ENCODE data around the gene PFN4. TPM values are rescaled to one million over a fixed set of nuclear protein-coding genes. Genes with fewer than 3 reads are reported as not detected.

The PFN4 gene
- total and polyA plus RNA-seq, 9 of the 15 experiments (the other 6 are each of a cell fraction or from before 2014, with no cell fraction given): 0.07 to 0.54 (median 0.31) TPM; not detected in 2

GRCh38 chr2:24084386-24085199, 38.5 kb downstream of the PFN4 start, which contains the start of gene TP53I3 (continued):
- no peak for TF ChIP-seq ZNF395 (CRISPR knock-in tag; IDR thresholded peaks at IDR 0.05)
- 0 out of 4 replicates have a peak, but pooled peaks of 1 of the 2 experiments have one; percentile 23 for TF ChIP-seq SRF (CRISPR knock-in tag; IDR thresholded peaks at IDR 0.05)
- peak; percentile 14 to 79; a peak in 3 of 4 replicates for TF ChIP-seq MNT (conservative IDR thresholded peaks at IDR 0.05)
- TF ChIP-seq ZNF431 (CRISPR knock-in tag; IDR thresholded peaks at IDR 0.05): no peak
- TF ChIP-seq ZNF277 (CRISPR knock-in tag; IDR thresholded peaks at IDR 0.05; ENCODE audit: borderline replicate concordance): no peak
- 0 out of 2 replicates have a peak, but pooled peaks have one; percentile 27 for TF ChIP-seq FOXO4 (CRISPR knock-in tag; IDR thresholded peaks at IDR 0.05)
- TF ChIP-seq DEAF1 (CRISPR knock-in tag; IDR thresholded peaks at IDR 0.05): peak; percentile 63
- peak; percentile 49; the same call in 1 of the 2 replicates for TF ChIP-seq MTA1 (IDR thresholded peaks at IDR 0.05; ENCODE audit: borderline replicate concordance)
- TF ChIP-seq GTF2E2 (tag; IDR thresholded peaks at IDR 0.05): 0 out of 2 replicates have a peak, but pooled peaks have one; percentile 50
- no peak for TF ChIP-seq ZNF507 (tag; conservative IDR thresholded peaks at IDR 0.05)
- TF ChIP-seq ZBTB1 (CRISPR knock-in tag; IDR thresholded peaks at IDR 0.05; ENCODE audit: borderline replicate concordance, low read depth): peak; percentile 77
- no peak for TF ChIP-seq TFAM (CRISPR knock-in tag; conservative IDR thresholded peaks at IDR 0.05)
- no peak for TF ChIP-seq ZNF695 (CRISPR knock-in tag; IDR thresholded peaks at IDR 0.05)
- no peak for TF ChIP-seq ZNF212 (CRISPR knock-in tag; IDR thresholded peaks at IDR 0.05)
- TF ChIP-seq ZFP91 (CRISPR knock-in tag; IDR thresholded peaks at IDR 0.05): no peak
- TF ChIP-seq ZNF445 (CRISPR knock-in tag; IDR thresholded peaks at IDR 0.05; ENCODE audit: low read depth): no peak
- TF ChIP-seq ARID2 (IDR thresholded peaks at IDR 0.05): 0 out of 2 replicates have a peak, but pooled peaks have one; percentile 61
